ENCODE results near the gene AARS1. TPM values are rescaled to one million over a fixed set of nuclear protein-coding genes. Genes with fewer than 3 reads are reported as not detected.
"Not testable (repeated sequence)": the region's sequence is repeated elsewhere in the genome, so short reads cannot be mapped to it uniquely, and the experiment has no call there.

AARS1 gene
- polyA plus RNA-seq, 2 donors = 12.9 to 27.8 TPM

GRCh38 chr16:70238773-70239172 lies 50.5 kb downstream of the AARS1 start:
- not testable (repeated sequence) for H3K36me3 ChIP-seq (ENCODE audit: control insufficient read depth in 2 of 2, insufficient read depth in 2 of 2, low read length in 1 of 2); H3K27ac ChIP-seq (ENCODE audit: low read depth in 2 of 2, low read length in 1 of 2); H3K9me3 ChIP-seq (ENCODE audit: control insufficient read depth in 2 of 2, insufficient read depth in 1 of 2, low read depth in 1 of 2, low read length in 1 of 2); H3K4me1 ChIP-seq (ENCODE audit: control insufficient read depth in 2 of 2, insufficient read depth in 2 of 2, low read length in 1 of 2); H3K27me3 ChIP-seq (ENCODE audit: control insufficient read depth in 1 of 2, insufficient read depth in 2 of 2, low read length in 2 of 2); H3K4me3 ChIP-seq (ENCODE audit: low read depth in 1 of 2, low read length in 2 of 2)

DNA sequence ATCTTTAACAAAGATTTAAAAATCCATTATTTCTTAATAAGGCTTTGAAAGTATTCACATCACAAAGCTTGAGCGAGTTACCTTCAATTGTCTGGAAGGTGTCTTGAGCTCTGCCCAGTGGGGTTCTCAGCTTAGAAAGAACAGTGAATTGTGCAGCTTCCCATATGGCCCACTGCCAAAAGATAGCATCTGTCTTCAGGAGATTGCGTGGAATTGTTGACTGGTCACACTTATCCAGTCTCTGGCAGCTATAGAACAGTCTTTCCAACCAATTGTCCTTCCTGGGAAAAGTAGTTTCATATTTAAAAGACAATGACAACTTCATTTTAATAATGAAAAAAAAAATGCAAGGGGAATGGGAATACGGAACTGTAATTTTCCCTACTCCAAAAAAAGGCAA lies 57.5 kb downstream of the AARS1 start:
- H3K36me3 ChIP-seq (ENCODE audit: control insufficient read depth in 2 of 2, insufficient read depth in 2 of 2, low read length in 1 of 2); H3K27me3 ChIP-seq (ENCODE audit: control insufficient read depth in 1 of 2, insufficient read depth in 2 of 2, low read length in 2 of 2); H3K27ac ChIP-seq (ENCODE audit: low read depth in 2 of 2, low read length in 1 of 2); H3K4me1 ChIP-seq (ENCODE audit: control insufficient read depth in 2 of 2, insufficient read depth in 2 of 2, low read length in 1 of 2); H3K9me3 ChIP-seq (ENCODE audit: control insufficient read depth in 2 of 2, insufficient read depth in 1 of 2, low read depth in 1 of 2, low read length in 1 of 2); H3K4me3 ChIP-seq (ENCODE audit: low read depth in 1 of 2, low read length in 2 of 2): not testable (repeated sequence)
- 77 to 86% methylated on average over 2 of the region's 3 CpGs for WGBS, 2 donors

DNA sequence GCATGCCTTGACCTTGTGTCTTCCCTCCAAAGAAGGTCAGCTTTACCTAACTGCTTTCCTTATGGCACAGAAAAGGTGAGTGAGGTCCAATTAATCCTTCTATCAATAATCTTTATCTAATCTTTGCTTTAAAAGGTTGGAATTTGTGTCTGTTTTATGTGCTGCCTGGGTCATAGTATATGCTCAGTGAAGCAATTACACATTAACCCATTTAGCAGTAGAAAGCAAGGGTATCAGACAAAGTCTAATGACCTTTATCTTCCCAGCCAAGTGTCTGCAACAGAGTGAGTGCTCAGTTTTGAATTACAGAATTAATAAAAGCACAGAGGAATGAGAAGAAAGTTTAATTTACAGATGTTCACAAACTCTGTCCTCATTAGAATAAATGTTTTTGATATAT lies 63.3 kb downstream of the AARS1 start:
- H3K4me1 ChIP-seq (ENCODE audit: control insufficient read depth in 2 of 2, insufficient read depth in 2 of 2, low read length in 1 of 2); H3K4me3 ChIP-seq (ENCODE audit: low read depth in 1 of 2, low read length in 2 of 2); H3K27ac ChIP-seq (ENCODE audit: low read depth in 2 of 2, low read length in 1 of 2); H3K36me3 ChIP-seq (ENCODE audit: control insufficient read depth in 2 of 2, insufficient read depth in 2 of 2, low read length in 1 of 2); H3K9me3 ChIP-seq (ENCODE audit: control insufficient read depth in 2 of 2, insufficient read depth in 1 of 2, low read depth in 1 of 2, low read length in 1 of 2); H3K27me3 ChIP-seq (ENCODE audit: control insufficient read depth in 1 of 2, insufficient read depth in 2 of 2, low read length in 2 of 2): not testable (repeated sequence)

DNA sequence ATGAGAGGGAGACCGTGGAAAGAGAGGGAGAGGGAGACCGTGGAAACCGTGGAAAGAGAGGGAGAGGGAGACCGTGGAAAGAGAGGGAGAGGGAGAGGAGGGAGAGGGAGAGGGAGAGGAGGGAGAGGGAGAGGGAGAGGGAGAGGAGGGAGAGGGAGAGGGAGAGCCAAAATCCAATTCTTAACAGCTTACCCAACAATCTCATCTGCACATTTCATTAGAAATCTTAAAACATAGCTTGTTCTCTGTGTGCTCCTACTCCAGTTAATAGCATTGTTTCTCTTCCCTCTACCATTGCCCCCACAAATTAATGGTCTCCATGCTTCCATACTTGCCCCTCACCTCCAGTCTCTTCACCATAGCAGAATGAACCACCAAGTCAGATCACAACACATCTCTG lies 63.9 kb downstream of the AARS1 start:
- H3K36me3 ChIP-seq (ENCODE audit: control insufficient read depth in 2 of 2, insufficient read depth in 2 of 2, low read length in 1 of 2); H3K27ac ChIP-seq (ENCODE audit: low read depth in 2 of 2, low read length in 1 of 2); H3K9me3 ChIP-seq (ENCODE audit: control insufficient read depth in 2 of 2, insufficient read depth in 1 of 2, low read depth in 1 of 2, low read length in 1 of 2); H3K27me3 ChIP-seq (ENCODE audit: control insufficient read depth in 1 of 2, insufficient read depth in 2 of 2, low read length in 2 of 2); H3K4me1 ChIP-seq (ENCODE audit: control insufficient read depth in 2 of 2, insufficient read depth in 2 of 2, low read length in 1 of 2); H3K4me3 ChIP-seq (ENCODE audit: low read depth in 1 of 2, low read length in 2 of 2): not testable (repeated sequence)
- WGBS, 2 donors = 93 to 100% methylated on average over 3 of the region's 4 CpGs

GRCh38 chr16:70224645-70225044 lies 64.7 kb downstream of the AARS1 start:
- H3K9me3 ChIP-seq (ENCODE audit: control insufficient read depth in 2 of 2, insufficient read depth in 1 of 2, low read depth in 1 of 2, low read length in 1 of 2); H3K27me3 ChIP-seq (ENCODE audit: control insufficient read depth in 1 of 2, insufficient read depth in 2 of 2, low read length in 2 of 2); H3K36me3 ChIP-seq (ENCODE audit: control insufficient read depth in 2 of 2, insufficient read depth in 2 of 2, low read length in 1 of 2); H3K4me1 ChIP-seq (ENCODE audit: control insufficient read depth in 2 of 2, insufficient read depth in 2 of 2, low read length in 1 of 2); H3K4me3 ChIP-seq (ENCODE audit: low read depth in 1 of 2, low read length in 2 of 2); H3K27ac ChIP-seq (ENCODE audit: low read depth in 2 of 2, low read length in 1 of 2): not testable (repeated sequence)
- 97% methylated on average over 6 to 19 of the region's 24 CpGs for WGBS, 2 donors

GRCh38 chr16:70223971-70224513 lies 65.3 kb downstream of the AARS1 start:
- H3K27ac ChIP-seq (ENCODE audit: low read depth in 2 of 2, low read length in 1 of 2); H3K4me1 ChIP-seq (ENCODE audit: control insufficient read depth in 2 of 2, insufficient read depth in 2 of 2, low read length in 1 of 2); H3K4me3 ChIP-seq (ENCODE audit: low read depth in 1 of 2, low read length in 2 of 2); H3K9me3 ChIP-seq (ENCODE audit: control insufficient read depth in 2 of 2, insufficient read depth in 1 of 2, low read depth in 1 of 2, low read length in 1 of 2); H3K36me3 ChIP-seq (ENCODE audit: control insufficient read depth in 2 of 2, insufficient read depth in 2 of 2, low read length in 1 of 2); H3K27me3 ChIP-seq (ENCODE audit: control insufficient read depth in 1 of 2, insufficient read depth in 2 of 2, low read length in 2 of 2): not testable (repeated sequence)
- 74 to 83% methylated on average over 1 of the region's 3 CpGs for WGBS, 2 donors

DNA sequence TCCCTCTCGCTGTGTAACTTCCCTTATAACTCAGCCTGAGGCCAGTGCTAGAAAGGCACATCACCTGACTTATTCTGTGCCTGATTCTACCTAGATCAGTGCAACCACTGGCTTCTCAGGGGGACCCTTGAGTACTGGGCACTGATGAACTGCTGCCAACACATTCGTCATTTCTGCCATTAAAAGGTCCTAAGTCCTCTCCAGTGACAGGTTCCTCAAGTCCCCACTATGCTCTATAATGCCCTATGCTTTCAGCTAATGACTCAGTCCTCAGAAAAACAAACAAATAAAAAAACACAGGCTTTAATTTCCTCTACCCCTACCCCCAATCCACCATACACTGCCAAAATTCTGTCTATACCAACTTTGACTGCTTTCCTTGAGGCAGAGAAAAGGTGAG lies 66.1 kb downstream of the AARS1 start:
- H3K27ac ChIP-seq (ENCODE audit: low read depth in 2 of 2, low read length in 1 of 2); H3K36me3 ChIP-seq (ENCODE audit: control insufficient read depth in 2 of 2, insufficient read depth in 2 of 2, low read length in 1 of 2); H3K9me3 ChIP-seq (ENCODE audit: control insufficient read depth in 2 of 2, insufficient read depth in 1 of 2, low read depth in 1 of 2, low read length in 1 of 2); H3K4me1 ChIP-seq (ENCODE audit: control insufficient read depth in 2 of 2, insufficient read depth in 2 of 2, low read length in 1 of 2); H3K27me3 ChIP-seq (ENCODE audit: control insufficient read depth in 1 of 2, insufficient read depth in 2 of 2, low read length in 2 of 2); H3K4me3 ChIP-seq (ENCODE audit: low read depth in 1 of 2, low read length in 2 of 2): not testable (repeated sequence)
- 50 to 64% methylated on average over 1 of the region's 2 CpGs for WGBS, 2 donors

GRCh38 chr16:70222574-70222973 lies 66.7 kb downstream of the AARS1 start:
- H3K27ac ChIP-seq (ENCODE audit: low read depth in 2 of 2, low read length in 1 of 2); H3K36me3 ChIP-seq (ENCODE audit: control insufficient read depth in 2 of 2, insufficient read depth in 2 of 2, low read length in 1 of 2); H3K4me1 ChIP-seq (ENCODE audit: control insufficient read depth in 2 of 2, insufficient read depth in 2 of 2, low read length in 1 of 2); H3K9me3 ChIP-seq (ENCODE audit: control insufficient read depth in 2 of 2, insufficient read depth in 1 of 2, low read depth in 1 of 2, low read length in 1 of 2); H3K4me3 ChIP-seq (ENCODE audit: low read depth in 1 of 2, low read length in 2 of 2); H3K27me3 ChIP-seq (ENCODE audit: control insufficient read depth in 1 of 2, insufficient read depth in 2 of 2, low read length in 2 of 2): not testable (repeated sequence)
- 74 to 81% methylated on average over 2 of the region's 2 CpGs for WGBS, 2 donors

DNA sequence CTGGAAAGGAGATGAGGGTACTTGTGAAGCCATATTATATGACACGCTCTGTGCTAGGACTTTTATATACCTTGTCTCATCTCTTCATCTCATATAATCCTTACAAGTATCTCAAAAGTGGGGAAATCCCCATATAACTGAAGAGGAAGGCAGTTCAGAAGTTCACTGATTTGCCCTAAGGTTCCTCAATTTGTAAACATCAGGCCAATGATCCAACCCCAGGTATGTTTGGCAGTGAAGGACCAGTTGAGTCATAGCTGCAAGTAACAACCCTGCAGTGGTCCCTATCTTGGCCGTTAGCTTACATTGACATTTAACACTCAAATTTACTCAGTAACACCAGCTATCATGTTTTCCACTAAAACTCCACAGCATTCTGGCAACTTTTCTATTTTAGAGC lies 70.7 kb downstream of the AARS1 start:
- WGBS, 2 donors = 73 to 77% methylated on average over 2 of the region's 2 CpGs
- H3K36me3 ChIP-seq (ENCODE audit: control insufficient read depth in 2 of 2, insufficient read depth in 2 of 2, low read length in 1 of 2); H3K27me3 ChIP-seq (ENCODE audit: control insufficient read depth in 1 of 2, insufficient read depth in 2 of 2, low read length in 2 of 2); H3K4me1 ChIP-seq (ENCODE audit: control insufficient read depth in 2 of 2, insufficient read depth in 2 of 2, low read length in 1 of 2); H3K27ac ChIP-seq (ENCODE audit: low read depth in 2 of 2, low read length in 1 of 2); H3K4me3 ChIP-seq (ENCODE audit: low read depth in 1 of 2, low read length in 2 of 2); H3K9me3 ChIP-seq (ENCODE audit: control insufficient read depth in 2 of 2, insufficient read depth in 1 of 2, low read depth in 1 of 2, low read length in 1 of 2): not testable (repeated sequence)

DNA sequence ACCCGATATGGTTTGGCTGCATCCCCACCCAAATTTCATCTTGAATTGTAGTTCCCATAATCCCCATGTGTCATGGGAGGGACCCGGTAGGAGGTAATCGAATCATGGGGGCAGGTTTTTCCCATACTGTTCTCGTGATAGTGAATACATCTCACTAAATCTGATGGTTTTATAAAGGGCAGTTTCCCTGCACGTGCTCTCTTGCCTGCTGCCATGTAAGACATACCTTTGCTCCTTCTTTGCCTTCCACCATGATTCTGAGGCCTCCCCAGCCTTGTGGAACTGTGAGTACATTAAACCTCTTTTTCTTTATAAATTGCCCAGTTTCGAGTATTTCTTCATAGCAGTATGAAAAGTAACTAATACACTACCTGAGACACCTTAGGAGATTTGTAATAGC lies 82.9 kb downstream of the AARS1 start:
- not testable (repeated sequence) for H3K9me3 ChIP-seq (ENCODE audit: control insufficient read depth in 2 of 2, insufficient read depth in 1 of 2, low read depth in 1 of 2, low read length in 1 of 2); H3K27ac ChIP-seq (ENCODE audit: low read depth in 2 of 2, low read length in 1 of 2); H3K4me1 ChIP-seq (ENCODE audit: control insufficient read depth in 2 of 2, insufficient read depth in 2 of 2, low read length in 1 of 2); H3K36me3 ChIP-seq (ENCODE audit: control insufficient read depth in 2 of 2, insufficient read depth in 2 of 2, low read length in 1 of 2); H3K4me3 ChIP-seq (ENCODE audit: low read depth in 1 of 2, low read length in 2 of 2); H3K27me3 ChIP-seq (ENCODE audit: control insufficient read depth in 1 of 2, insufficient read depth in 2 of 2, low read length in 2 of 2)
- 78 to 97% methylated on average over 6 of the region's 6 CpGs for WGBS, 2 donors

Data from esophagus (tissue), 2 donors.